HepG2 (cell line): Measurements from ENCODE around the gene E2F8. TPM values are rescaled to one million over a fixed set of nuclear protein-coding genes. Genes with fewer than 3 reads are reported as not detected.

Experiments
- ATAC-seq: fragments of 200-7000 bp; cut with Tn5 transposase; 3 replicates; pipeline ENCODE4 v1.9.1; 2020; ENCODE audit warnings: mild to moderate bottlenecking, moderate library complexity
- BruUV-seq: library from RNA; stranded (reverse); fragments of 400-500 nt; replicated peaks from 2 replicates; lab custom pipeline; 2021; lab: Mats Ljungman, UMichigan
- CTCF ChIA-PET: fragments of 300-600 bp; formaldehyde crosslinking; extraction: SDS; loops from one replicate; lab custom pipeline; 2021; ENCODE audit warnings: low total read pairs, inconsistent platforms, low intra/inter-chr PET ratio; lab: Yijun Ruan, JAX
- POLR2A ChIA-PET: fragments of 350-600 bp; sonication (Branson Sonifier 250); formaldehyde crosslinking; loops from one replicate; lab custom pipeline; 2020; ENCODE audit warnings: antibody characterized with exemption, inconsistent platforms; lab: Yijun Ruan, JAX
- DNase-seq: peaks from one replicate; pipeline ENCODE4 v3.0.0-alpha.2; 2015; ENCODE audit warnings: low spot score
- FAIRE-seq: peaks from 3 replicates; lab custom pipeline; 2011; peaks lifted over from hg19 to GRCh38; lab: Jason Lieb, UNC
- H2AFZ ChIP-seq: one replicate; pipeline ENCODE4 v1.6.1; 2011; ENCODE audit warnings: low read length, inconsistent platforms
- H3K27ac ChIP-seq: fragments of 300-600 bp; 3 replicates; pipeline ENCODE4 v1.8.0; 2011; ENCODE audit warnings: mixed run types, mild to moderate bottlenecking, mixed read lengths, low read length, inconsistent platforms; ENCODE audit not compliant: insufficient read depth; ENCODE audit errors: extremely low read length
- H3K27me3 ChIP-seq, 2 experiments: fragments of 200-600 bp in 1 of 2; 2 replicates in 1 of 2; 3 replicates in 1 of 2; pipeline versions ENCODE4 v1.6.0 to v1.8.0; 2011; ENCODE audit warnings: low read length in 2 of 2, mild to moderate bottlenecking in 2 of 2, moderate library complexity in 2 of 2, inconsistent platforms in 1 of 2; ENCODE audit not compliant: insufficient read depth in 2 of 2, control insufficient read depth in 1 of 2
- H3K36me3 ChIP-seq, 2 experiments: fragments of 200-600 bp in 1 of 2; replicated peaks in 1 of 2; 2 replicates in 1 of 2; 3 replicates in 1 of 2; pipeline versions ENCODE4 v1.5.1 to v1.8.0; 2011; ENCODE audit warnings: low read length in 2 of 2, inconsistent platforms in 1 of 2; ENCODE audit not compliant: insufficient read depth in 2 of 2, control insufficient read depth in 1 of 2
- H3K4me1 ChIP-seq: 2 replicates; pipeline ENCODE4 v1.5.1; 2012; ENCODE audit warnings: low read length, inconsistent platforms; ENCODE audit not compliant: insufficient read depth
- H3K4me2 ChIP-seq: 2 replicates; pipeline ENCODE4 v1.6.0; 2011; ENCODE audit warnings: low read depth, low read length, inconsistent platforms
- H3K4me3 ChIP-seq, 3 experiments: fragments of 200-600 bp in 1 of 3; sonication (generic), shearing (Covaris generic) in 1 of 3; replicated peaks in 1 of 3; 2 replicates each; pipeline ENCODE4 v1.5.1; 2011 to 2016; ENCODE audit warnings: low read length in 3 of 3, inconsistent platforms in 2 of 3, low read depth in 2 of 3, mild to moderate bottlenecking in 2 of 3, control low read depth in 1 of 3, mixed read lengths in 1 of 3; ENCODE audit not compliant: insufficient read depth in 1 of 3
- H3K79me2 ChIP-seq: one replicate; pipeline ENCODE4 v1.6.1; 2011; ENCODE audit warnings: low read length, inconsistent platforms; ENCODE audit not compliant: insufficient read depth
- H3K9ac ChIP-seq: 2 replicates; pipeline ENCODE4 v1.6.0; 2011; ENCODE audit warnings: mild to moderate bottlenecking, low read depth, low read length, inconsistent platforms; ENCODE audit not compliant: insufficient read depth
- H3K9me3 ChIP-seq: 2 replicates; pipeline ENCODE4 v1.5.1; 2012; ENCODE audit warnings: mild to moderate bottlenecking, low read length
- H4K20me1 ChIP-seq: 2 replicates; pipeline ENCODE4 v1.6.0; 2011; ENCODE audit warnings: inconsistent platforms, mild to moderate bottlenecking, low read length, moderate library complexity; ENCODE audit not compliant: insufficient read depth
- CEBPG ChIP-seq: IDR thresholded peaks from 2 replicates; pipeline ENCODE4 v1.6.1; 2016
- CENPX ChIP-seq: sonication (generic); formaldehyde crosslinking; IDR thresholded peaks from 2 replicates; pipeline ENCODE4 v1.9.0; 2021; ENCODE audit warnings: mild to moderate bottlenecking, missing genetic modification reagents, moderate library complexity
- EZH2 ChIP-seq: conservative IDR thresholded peaks from 2 replicates; pipeline ENCODE4 v1.6.1; 2012; ENCODE audit warnings: mild to moderate bottlenecking, low read depth, low read length, moderate library complexity
- HMG20A ChIP-seq: IDR thresholded peaks from 2 replicates; pipeline ENCODE4 v1.6.1; 2016; ENCODE audit warnings: borderline replicate concordance
- HMGA1 ChIP-seq: sonication (generic); formaldehyde crosslinking; conservative IDR thresholded peaks from 2 replicates; pipeline ENCODE4 v1.4.0; 2020; ENCODE audit warnings: missing genetic modification reagents
- MEIS1 ChIP-seq: sonication (generic); formaldehyde crosslinking; IDR thresholded peaks from 2 replicates; pipeline ENCODE4 v1.9.0; 2021; ENCODE audit warnings: mild to moderate bottlenecking, missing genetic modification reagents, moderate library complexity, borderline replicate concordance
- NONO ChIP-seq, 2 experiments: fragments of 450-650 bp in 1 of 2; sonication (generic) in 1 of 2; formaldehyde crosslinking in 1 of 2; IDR thresholded peaks in 1 of 2; conservative IDR thresholded peaks in 1 of 2; 2 replicates each; pipeline versions ENCODE4 v1.6.1 to v1.8.0; 2017 to 2022; ENCODE audit warnings: mild to moderate bottlenecking in 1 of 2, missing genetic modification reagents in 1 of 2, moderate library complexity in 1 of 2
- RXRA ChIP-seq: sonication (generic); formaldehyde crosslinking; IDR thresholded peaks from 2 replicates; pipeline ENCODE4 v1.5.1; 2020; ENCODE audit warnings: missing genetic modification reagents
- ZMYM2 ChIP-seq: sonication (generic); formaldehyde crosslinking; IDR thresholded peaks from 2 replicates; pipeline ENCODE4 v1.8.0; 2022; ENCODE audit warnings: mild to moderate bottlenecking, missing genetic modification reagents
- ZNF101 ChIP-seq: sonication (generic); formaldehyde crosslinking; IDR thresholded peaks from 2 replicates; pipeline ENCODE4 v1.4.0; 2020; ENCODE audit warnings: mild to moderate bottlenecking, low read depth, missing genetic modification reagents, borderline replicate concordance
- ZNF33A ChIP-seq: sonication (generic); formaldehyde crosslinking; IDR thresholded peaks from 2 replicates; pipeline ENCODE4 v1.5.1; 2020; ENCODE audit warnings: missing genetic modification reagents, mild to moderate bottlenecking, moderate library complexity, borderline replicate concordance
- ZNF543 ChIP-seq: sonication (generic); formaldehyde crosslinking; IDR thresholded peaks from 2 replicates; pipeline ENCODE4 v1.4.0; 2020; ENCODE audit warnings: mild to moderate bottlenecking, missing genetic modification reagents
- whole genome bisulfite sequencing: methylation state at CpG from one replicate; pipeline ENCODE4 v1.1.6; 2017; ENCODE audit warnings: low lambda C conversion rate; 5-methylcytosine and 5-hydroxymethylcytosine counted together
- in situ Hi-C: cut with HindIII; loops from 2 replicates; pipeline ENCODE4 v1.10.0; 2017; ENCODE audit warnings: low pct_unique_long_range_greater_than_20kb; ENCODE audit not compliant: extremely low pct_ligation_motif_present
- intact Hi-C: fragments of 100-400 bp; cut with micrococcal nuclease; formaldehyde crosslinking; loops from one replicate; pipeline ENCODE4 v1.10.0; 2022; ENCODE audit not compliant: unreplicated experiment
- polyA plus RNA-seq, 8 experiments: library from polyadenylated mRNA; depleted of rRNA in 3 of 8; stranded (reverse) in 7 of 8; unstranded in 1 of 8; fragments of >200 nt; fragmentation: Illumina TruSeq in 4 of 8; extraction: Trizol in 4 of 8; gene quantifications; 2 replicates each; pipeline versions ENCODE4 v1.2.1 to v1.2.3, GENCODE V29; 2011 to 2016; ENCODE audit warnings: low read depth in 4 of 8, missing spikeins in 1 of 8, mixed read lengths in 1 of 8; ENCODE audit not compliant: insufficient read depth in 1 of 8
- total RNA-seq, 5 experiments: library from RNA; depleted of rRNA; stranded (reverse); fragments of >200 nt; fragmentation: Illumina TruSeq; extraction: Trizol; gene quantifications; 2 replicates each; pipeline ENCODE4 v1.2.3, GENCODE V29; 2016; ENCODE audit warnings: low read depth in 1 of 5

E2F8 gene
- total and polyA plus RNA-seq, 2 of the 13 experiments (the other 11 are each of a cell fraction or from before 2014, with no cell fraction given): 3.3 to 8.9 TPM

DNA sequence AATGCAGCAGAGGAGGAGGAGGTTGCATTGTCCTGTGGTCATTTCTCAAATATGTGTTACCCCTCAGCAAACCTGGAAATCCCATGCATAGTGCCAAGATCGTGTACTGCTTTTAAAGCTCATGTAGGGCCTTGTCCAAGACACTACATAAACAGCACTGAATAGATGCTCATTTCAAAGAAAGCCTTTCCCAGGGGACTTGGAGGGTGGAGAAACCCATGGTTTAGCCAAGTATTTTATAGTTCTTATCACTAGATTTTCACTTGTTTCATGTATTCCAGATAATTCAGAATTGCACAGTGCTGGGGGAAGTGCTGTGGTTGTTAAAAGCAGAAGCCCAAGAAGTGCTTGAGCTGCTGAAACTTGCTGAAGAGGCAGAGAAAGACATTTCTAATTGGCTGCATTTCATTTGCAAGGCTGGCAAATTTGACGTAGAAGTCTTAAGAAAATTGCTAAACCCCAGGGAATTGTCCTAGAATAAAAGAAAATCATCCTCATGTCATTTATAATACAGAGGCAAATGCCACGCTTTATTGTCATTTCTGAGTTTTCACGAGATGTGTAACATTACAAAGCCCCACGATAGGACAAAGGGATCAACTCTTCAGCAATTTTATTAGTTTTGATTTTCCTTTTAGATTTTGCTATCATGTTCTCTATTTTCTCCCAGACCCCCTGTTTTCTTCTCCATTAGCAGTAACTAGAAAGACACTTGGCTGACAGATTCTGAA, 59.0 kb downstream of the E2F8 start:
- FAIRE-seq (no peak), DNase-seq (no peak), ATAC-seq (no peak)
- Histone ChIP-seq H3K9me3 (no peaks in the 10 kb centered on the region), H3K36me3 (no peaks in the 10 kb centered on the region), H2AFZ (no peak overlapping the region), H3K9ac (no peak overlapping the region), H3K27me3 (no peaks in the 10 kb centered on the region; a peak in 1 of 5 replicates), H4K20me1 (no peaks in the 10 kb centered on the region), H3K79me2 (no peaks in the 10 kb centered on the region), H3K4me2 (no peak overlapping the region), H3K27ac (no peak overlapping the region), H3K4me3 (no peak overlapping the region), H3K4me1 (no peaks in the 10 kb centered on the region)
- ChIA-PET POLR2A (no interaction called here), CTCF (no interaction called here)
- WGBS: 46% methylated on average over 5 of the region's 5 CpGs
- BruUV-seq: no TSS peak
- intact Hi-C loops: no loop called here
- in situ Hi-C loops: no loop called here
- TF ChIP-seq ZNF101 (CRISPR knock-in tag) (no peak), EZH2 (no peak), ZNF543 (CRISPR knock-in tag) (no peak), CENPX (CRISPR knock-in tag) (no peak), HMGA1 (no peak), MEIS1 (CRISPR knock-in tag) (no peak), ZNF33A (no peak), CEBPG (CRISPR knock-in tag) (no peak), ZMYM2 (CRISPR knock-in tag) (no peak), HMG20A (CRISPR knock-in tag) (no peak), NONO (IDR thresholded peaks at IDR 0.05) (no peak), NONO (CRISPR knock-in tag; conservative IDR thresholded peaks at IDR 0.05) (no peak), RXRA (CRISPR knock-in tag) (no peak)
- TF ChIP-seq, all 625 proteins: peak for 0
